Kidney epithelial cell (primary cell): ENCODE results near the gene ABL1. TPM values are rescaled to one million over a fixed set of nuclear protein-coding genes. Genes with fewer than 3 reads are reported as not detected.

ENCODE experiments used
- DNase-seq: peaks from one replicate; pipeline ENCODE4 v3.0.0-alpha.2; 2010; ENCODE audit warnings: low read depth
- H3K27me3 ChIP-seq: 2 replicates; pipeline ENCODE4 v1.6.0; 2011; ENCODE audit warnings: low read length; ENCODE audit not compliant: control insufficient read depth, insufficient read depth
- H3K36me3 ChIP-seq: 2 replicates; pipeline ENCODE4 v1.5.1; 2011; ENCODE audit warnings: low read length; ENCODE audit not compliant: control insufficient read depth, insufficient read depth
- H3K4me3 ChIP-seq: 2 replicates; pipeline ENCODE4 v1.5.1; 2011; ENCODE audit warnings: low read depth, mild to moderate bottlenecking, control low read depth, low read length
- total RNA-seq: library from RNA; depleted of rRNA; stranded (reverse); fragments of >200 nt; gene quantifications from 2 replicates; pipeline ENCODE4 v1.2.3, GENCODE V29; 2015
- TF ChIP-seq, protein P1 (sequence below): IDR thresholded peaks from 2 replicates; pipeline ENCODE4 v1.5.1; 2011; ENCODE audit warnings: mild to moderate bottlenecking, moderate library complexity, low read length, control low read depth, inconsistent platforms; ENCODE audit not compliant: insufficient read depth, poor library complexity, severe bottlenecking

Gene ABL1
- total RNA-seq, 1 donor from 2014 or later, result 83.7 TPM

DNA sequence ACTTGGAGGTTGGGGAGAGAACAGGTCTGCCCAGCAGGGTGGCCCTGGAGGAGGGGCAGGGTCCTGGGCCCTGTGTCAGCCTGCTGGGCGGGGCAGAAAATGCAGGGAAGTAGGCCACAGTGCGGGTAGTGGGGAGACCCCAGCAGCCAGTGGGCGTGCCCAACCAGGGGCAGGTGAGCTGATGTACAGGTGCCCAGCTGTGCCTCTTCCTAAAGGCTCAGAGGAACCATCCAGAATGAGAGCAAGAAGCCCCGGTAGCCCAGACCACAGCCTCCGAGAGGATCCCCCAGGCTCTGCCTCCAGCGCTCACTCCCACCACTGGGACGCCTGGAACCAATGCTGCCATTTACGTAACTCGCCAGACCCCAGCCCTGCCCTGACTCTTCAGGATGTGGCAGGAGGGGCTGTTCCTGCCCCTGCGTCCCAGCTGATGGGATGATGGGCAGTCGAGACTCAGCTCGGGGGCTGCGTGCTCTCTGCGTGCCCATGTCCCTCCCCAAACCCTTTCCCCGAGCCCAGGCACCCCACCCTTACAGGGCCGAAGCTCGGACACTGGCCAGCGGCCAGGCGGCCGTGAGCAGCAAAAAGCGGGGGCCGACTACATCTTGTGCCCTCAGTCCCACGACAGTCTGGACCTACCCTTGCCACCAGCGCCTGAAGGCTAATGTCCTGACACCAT, 79.5 kb downstream of the ABL1 start:
- DNase-seq, result no peak
- Histone ChIP-seq H3K4me3 (no peak overlapping the region), H3K36me3 (no peaks in the 10 kb centered on the region), H3K27me3 (peaks cover 15% of the 10 kb centered on the region)
- TF ChIP-seq, protein P1, sequence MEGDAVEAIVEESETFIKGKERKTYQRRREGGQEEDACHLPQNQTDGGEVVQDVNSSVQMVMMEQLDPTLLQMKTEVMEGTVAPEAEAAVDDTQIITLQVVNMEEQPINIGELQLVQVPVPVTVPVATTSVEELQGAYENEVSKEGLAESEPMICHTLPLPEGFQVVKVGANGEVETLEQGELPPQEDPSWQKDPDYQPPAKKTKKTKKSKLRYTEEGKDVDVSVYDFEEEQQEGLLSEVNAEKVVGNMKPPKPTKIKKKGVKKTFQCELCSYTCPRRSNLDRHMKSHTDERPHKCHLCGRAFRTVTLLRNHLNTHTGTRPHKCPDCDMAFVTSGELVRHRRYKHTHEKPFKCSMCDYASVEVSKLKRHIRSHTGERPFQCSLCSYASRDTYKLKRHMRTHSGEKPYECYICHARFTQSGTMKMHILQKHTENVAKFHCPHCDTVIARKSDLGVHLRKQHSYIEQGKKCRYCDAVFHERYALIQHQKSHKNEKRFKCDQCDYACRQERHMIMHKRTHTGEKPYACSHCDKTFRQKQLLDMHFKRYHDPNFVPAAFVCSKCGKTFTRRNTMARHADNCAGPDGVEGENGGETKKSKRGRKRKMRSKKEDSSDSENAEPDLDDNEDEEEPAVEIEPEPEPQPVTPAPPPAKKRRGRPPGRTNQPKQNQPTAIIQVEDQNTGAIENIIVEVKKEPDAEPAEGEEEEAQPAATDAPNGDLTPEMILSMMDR, result no peak

DNA sequence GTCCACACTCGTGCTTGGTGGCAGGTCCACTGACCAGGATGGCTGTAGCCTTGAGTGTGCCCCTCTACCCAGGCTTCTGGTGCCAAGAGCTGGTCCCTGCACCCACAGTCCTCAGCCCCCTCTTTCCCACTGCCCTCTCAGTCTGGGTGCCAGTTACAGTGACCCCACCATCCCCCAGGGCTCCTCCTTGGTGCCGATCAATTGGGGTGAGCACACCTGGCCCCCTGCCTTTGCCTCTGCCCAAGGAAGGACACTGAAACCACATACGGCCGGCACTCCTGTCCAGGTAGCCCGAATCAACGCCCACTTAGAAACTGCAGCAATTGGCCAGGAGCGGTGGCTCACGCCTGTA, 80.0 kb downstream of the ABL1 start:
- Histone ChIP-seq H3K36me3 (no peaks in the 10 kb centered on the region), H3K27me3 (peaks cover 15% of the 10 kb centered on the region), H3K4me3 (no peak overlapping the region)
- TF ChIP-seq, protein P1, result no peak
- no peak for DNase-seq

DNA sequence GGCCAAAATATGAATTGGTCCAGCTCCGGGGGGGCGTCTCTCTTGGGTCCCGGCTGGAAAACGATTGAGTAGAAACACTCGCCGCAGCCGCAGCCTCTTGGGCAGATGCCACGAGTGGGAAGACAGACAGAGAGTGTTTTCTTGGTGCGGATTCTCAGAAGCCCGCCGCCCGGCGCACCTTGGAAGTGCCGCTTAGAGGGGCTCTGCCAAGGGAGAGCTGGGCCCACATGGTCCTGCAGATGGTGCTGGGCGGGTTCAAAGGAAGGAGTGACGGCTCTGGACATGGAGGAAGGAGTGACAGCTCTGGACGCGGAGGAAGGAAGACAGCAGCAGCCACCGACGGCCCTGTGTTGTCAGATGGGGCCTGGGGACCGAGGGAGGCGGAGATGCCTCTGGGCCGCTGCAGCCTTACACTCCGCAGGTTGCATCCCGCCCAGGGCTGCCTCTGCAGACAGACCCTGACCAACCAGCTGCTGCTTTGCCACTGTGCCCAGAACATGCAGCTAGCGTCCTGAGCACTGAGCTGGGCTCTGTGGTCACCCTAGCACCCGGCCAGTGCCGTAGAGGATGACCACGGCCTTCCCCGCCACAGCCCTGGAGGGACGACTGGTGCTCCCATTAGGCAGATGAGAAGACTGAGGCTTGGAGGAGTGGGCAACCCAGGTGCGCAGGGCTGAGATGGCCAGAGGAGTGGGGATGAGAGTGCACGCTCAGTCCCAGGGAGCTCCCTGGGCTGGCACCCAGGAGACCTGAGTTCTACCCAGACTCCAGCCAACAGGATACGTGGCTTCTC, 82.3 kb downstream of the ABL1 start:
- H3K36me3 ChIP-seq, result no peaks in the 10 kb centered on the region
- TF ChIP-seq, protein P1, result no peak
- H3K27me3 ChIP-seq, result peaks cover 23% of the 10 kb centered on the region
- no peak overlapping the region for H3K4me3 ChIP-seq
- DNase-seq, result no peak

DNA sequence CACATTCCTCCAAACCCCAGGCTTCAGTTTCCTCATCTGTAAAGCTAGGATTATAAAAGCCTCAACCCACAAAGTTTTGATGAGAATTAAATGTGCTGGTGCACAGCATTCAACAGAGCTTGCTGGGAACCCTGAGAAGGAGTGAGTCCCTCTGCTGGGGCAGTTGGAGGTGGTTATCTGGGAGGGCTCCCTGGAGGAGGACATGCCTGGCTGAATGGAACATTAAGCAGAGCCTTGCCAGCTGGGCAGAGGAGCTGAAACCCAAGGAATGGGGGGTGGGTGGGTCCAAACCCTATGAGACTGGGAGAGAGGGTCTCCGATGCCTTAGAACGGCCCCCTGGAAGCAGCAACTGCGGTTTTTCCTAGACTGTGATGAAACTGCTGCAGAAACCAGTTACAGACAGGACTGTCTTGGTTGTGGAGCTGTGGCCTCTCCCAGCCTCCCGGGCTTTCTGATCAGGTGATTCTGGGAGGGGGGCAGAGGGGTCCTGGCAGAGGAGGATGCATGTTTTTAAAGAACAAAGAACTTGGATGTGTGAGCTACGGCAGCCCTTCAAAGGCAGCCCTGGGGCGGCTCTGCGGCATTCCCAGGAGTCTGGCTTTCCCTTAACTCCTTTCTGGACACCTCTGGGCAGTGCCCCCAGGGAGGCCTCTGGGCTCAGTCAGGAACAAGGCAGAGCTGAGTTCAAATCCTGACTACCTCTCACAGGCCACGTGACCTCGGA, 83.2 kb downstream of the ABL1 start:
- no peak for DNase-seq
- TF ChIP-seq, protein P1, result no peak
- Histone ChIP-seq H3K27me3 (peaks cover 27% of the 10 kb centered on the region), H3K36me3 (no peaks in the 10 kb centered on the region), H3K4me3 (no peak overlapping the region)

DNA sequence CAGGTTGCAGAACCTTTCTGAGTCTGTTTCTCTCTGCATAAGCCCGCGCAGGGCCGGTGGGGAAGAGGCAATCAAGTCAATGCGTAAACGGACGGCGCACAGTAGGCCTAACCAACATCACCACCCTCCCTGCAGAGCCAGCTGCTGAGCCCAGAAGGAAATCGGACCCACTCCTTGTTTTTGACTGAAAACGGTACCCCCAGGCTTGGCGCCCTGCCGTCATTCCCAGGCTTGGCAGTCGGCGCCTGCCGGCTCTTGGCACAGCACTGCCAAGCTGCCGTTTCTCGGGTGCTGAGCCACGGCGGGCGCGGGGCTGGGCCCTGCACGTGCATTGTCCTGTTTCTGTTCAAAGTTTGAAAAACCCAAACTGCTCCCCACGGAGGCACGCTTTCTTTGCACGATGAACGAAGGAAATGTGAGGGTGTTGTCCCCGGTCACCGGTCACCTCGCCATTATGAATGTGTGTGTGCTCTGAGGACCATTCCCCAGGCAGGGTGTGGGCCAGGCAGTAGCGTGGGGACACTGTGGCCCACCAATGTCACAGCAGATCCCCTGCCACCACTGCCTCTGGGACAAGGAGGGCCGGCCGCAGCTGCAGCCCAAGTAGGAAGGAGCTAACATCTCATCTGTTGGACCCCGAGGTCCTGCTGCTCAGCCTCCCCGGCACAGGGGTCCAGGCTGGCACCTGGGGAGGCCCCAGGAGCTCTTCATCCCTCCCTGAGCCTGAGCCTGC, 83.9 kb downstream of the ABL1 start:
- TF ChIP-seq, protein P1, result no peak
- Histone ChIP-seq H3K4me3 (no peak overlapping the region), H3K36me3 (no peaks in the 10 kb centered on the region), H3K27me3 (peaks cover 32% of the 10 kb centered on the region)
- no peak for DNase-seq
